Limb (tissue), 2 donors: ENCODE data around the gene ZNF234.
"Not testable (repeated sequence)": the region's sequence is repeated elsewhere in the genome, so short reads cannot be mapped to it uniquely, and the experiment has no call there.

ENCODE experiments used
- DNase-seq, 2 donors: peaks; one replicate each; pipeline ENCODE4 v3.0.0-alpha.2; 2016; ENCODE audit errors: extremely low spot score in 2 of 2

ZNF234 gene

DNA sequence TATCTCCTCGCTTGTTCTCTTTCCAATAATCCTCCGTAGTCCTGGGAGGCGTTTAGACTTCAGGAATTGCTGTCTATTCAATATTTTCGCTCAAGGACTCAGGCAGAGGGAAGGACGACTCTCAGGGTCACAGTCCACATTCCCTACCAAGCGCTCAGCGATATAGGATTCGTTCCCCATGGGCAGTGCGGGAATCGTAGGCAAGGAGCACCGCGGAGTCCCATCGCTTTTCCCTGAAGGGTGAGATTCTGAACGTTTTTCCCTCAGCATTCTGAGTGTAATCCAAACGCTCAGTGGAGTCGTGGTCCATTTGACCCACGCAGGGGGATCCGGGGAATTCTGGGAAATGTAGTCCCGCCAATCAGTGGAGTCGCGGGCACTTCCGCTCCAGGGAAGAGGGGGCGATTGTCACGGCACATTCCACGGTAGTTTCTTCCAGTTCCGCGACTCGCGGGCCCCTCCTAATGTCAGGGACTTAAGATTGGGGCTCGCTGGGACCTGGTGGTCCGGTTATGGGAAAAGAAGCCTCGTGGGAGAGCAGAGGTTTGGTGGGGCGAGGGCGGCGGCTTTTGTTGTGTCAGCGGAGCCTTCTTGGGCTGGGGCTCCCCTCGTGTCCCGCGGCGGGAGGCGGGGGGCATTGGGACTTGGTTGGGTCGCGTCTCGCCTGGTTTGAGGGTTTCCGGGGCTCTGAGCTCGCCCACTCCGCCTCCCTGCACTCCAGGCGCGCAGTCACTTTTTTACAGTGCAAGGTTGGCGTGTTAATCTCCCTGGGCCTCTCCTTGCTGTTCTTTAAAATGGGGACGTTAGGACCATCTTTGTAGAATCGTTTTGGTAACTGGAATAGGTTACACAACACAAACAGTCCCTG, at the start of gene ZNF234:
ZNF234 (plus strand) TSS at position 364 of the 868 bp plus-strand sequence. CDS start 3,079 bp downstream, outside the sequence.
- peak; percentile 87 to 89 for DNase-seq

- DNase-seq: no peak
Observed at GRCh38 chr19:44092108-44092507, 49.2 kb upstream of the ZNF234 start.

DNA sequence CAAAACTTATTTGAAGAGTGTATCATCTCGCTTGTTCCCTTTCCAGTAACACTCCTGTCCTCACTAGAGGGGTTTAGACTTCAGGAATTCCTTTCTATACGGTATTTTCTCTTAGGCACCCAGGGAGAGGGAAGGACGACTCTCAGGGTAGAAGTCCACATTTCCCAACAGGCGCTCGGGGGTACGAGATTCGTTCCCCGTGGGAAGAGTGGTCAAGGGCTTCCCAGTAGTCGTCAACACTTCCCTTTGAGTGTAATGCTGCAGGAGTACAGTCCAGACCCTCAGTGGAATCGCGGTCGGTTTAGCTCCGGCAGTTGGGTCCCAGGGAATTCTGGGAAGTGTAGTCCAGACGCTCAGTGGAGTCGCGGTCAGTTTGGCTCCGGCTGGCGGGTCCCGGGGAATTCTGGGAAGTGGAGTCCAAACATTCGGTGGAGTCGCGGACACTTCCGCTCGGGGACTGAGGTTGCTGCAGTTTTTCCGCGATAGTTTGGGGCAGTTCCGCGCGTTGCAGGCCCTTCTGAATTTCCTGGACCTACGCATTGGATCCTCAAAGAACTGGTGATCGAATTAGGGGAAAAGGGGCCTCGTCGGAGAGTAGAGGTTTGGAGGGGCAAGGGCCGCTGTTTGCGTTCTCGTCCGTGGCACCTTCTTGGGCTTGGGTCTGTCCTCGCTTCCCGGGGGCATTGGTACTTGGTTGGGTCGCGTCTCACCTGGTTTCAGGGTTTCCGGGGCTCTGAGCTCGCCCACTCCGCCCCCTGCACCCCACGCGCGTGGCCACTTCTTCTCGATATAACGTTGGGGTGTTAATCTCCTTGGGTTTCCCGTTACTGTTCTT, 47.2 kb upstream of the ZNF234 start, which contains the start of gene ZNF224:
ZNF224 (plus strand) TSS at position 431 of the 835 bp plus-strand sequence. CDS start 3,513 bp downstream, outside the sequence.
- DNase-seq: peak; percentile 92 to 94

GRCh38 chr19:44107751-44108150, 33.6 kb upstream of the ZNF234 start:
- no peak for DNase-seq

DNA sequence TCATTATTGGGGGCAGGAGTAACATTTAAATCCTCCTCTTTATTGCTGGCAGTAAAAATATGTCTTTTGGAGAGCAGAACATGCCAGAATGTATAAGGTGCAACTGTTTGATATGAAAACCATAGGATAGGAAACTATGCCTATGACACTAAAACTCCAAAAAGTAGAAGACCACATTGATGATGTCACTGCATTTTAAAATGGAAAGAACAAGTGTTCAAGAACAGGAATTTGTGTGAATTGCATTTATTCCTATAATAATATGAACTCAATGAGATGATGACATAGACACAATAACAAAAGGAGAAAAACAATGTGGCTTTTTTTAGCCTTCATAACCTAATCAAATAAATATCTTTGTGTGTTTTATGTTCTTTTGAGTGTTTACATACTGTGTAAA, 31.9 kb upstream of the ZNF234 start:
- no peak for DNase-seq

- peak; percentile 47 to 53 for DNase-seq
Observed at GRCh38 chr19:44111910-44112463, 29.4 kb upstream of the ZNF234 start.

DNA sequence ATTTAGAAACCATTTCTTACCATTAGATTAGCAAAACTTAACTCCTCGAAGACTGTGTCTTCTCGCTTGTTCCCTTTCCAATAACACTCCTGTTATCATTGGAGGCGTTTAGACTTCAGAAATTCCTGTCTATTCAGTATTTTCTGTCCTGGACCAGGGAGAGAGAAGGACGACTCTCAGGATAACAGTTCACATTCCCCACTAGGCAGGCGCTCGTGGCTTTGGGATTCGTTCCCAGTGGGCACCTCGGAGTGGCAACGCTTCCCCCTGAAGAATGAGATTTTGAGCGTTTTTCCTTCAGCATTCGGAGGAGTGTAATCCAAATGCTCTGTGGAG, 28.6 kb upstream of the ZNF234 start:
- no peak for DNase-seq

DNA sequence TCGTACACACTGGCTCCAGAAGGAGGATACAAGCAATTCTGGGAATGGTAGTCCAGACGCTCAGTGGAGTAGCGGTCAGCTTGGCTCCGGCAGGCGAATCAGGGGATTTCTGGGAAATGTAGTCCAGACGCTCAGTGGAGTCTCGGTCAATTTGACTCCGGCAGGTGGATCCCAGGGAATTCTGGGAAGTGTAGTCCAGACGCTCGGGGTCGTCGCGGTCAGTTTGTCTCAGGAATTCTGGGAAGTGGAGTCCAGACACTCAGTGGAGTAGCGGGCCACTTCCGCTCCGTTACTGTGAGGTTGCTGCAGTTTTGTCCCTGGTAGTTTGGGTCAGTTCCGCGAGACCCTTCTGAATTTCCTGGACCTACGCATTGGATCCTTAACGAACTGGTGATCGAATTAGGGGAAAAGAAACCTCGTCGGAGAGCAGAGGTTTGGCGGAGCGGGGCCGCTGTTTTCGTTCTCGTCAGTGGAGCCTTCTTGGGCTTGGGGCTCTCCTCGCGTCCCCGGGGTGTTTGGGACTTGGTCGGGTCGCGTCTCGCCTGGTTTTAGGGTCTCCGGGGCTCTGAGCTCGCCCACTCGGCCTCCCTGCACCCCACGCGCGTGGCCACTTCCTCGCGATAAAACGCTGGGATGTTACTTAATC, 28.1 kb upstream of the ZNF234 start, which contains the start of gene ZNF225:
ZNF225 (plus strand) TSS at position 262 of the 646 bp plus-strand sequence. CDS start 2,429 bp downstream, outside the sequence.
- peak; percentile 94 to 99 for DNase-seq

DNA sequence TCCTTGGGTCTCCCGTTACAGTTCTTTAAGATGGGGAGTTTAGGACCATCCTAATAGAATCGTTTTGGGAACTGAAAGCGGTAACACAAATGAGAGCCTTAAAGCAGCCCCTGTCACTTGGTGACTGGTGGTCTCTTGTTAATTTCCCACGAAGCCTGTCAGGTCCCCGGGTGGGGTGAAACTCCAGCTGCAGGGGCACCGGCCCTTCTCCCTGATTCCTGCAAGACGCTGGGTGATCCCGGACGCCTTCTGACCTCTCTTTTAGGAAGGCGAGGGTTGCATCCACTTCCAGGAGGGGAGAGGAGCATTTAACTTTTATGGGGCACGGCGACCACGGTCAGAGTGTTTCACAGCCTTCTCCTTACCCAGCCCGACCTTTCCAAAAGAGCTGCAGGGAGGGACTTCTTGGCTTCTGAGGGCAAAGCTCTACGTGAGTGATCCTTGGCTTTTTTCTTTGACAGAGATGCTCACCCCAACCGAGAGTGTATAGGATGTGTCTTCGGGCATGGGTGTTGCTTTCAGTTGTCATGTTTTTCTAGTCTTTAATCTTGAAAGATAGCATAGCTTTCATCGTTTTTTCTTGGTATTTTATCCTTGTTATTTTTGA, 27.5 kb upstream of the ZNF234 start:
- DNase-seq: no peak

- not testable (repeated sequence) for DNase-seq
Observed at GRCh38 chr19:44121162-44121561, 20.2 kb upstream of the ZNF234 start.

DNA sequence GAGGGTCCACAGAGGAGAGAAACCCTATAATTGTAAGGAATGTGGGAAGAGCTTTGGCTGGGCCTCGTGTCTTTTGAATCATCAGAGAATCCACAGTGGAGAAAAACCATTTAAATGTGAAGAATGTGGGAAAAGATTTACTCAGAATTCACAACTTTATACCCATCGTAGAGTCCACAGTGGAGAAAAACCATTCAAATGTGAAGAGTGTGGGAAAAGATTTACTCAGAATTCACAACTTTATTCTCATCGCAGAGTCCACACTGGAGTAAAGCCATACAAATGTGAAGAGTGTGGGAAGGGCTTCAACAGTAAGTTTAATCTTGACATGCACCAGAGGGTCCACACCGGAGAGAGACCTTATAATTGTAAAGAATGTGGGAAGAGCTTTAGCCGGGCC, 9.4 kb upstream of the ZNF234 start:
- no peak for DNase-seq

- DNase-seq: no peak
Observed at GRCh38 chr19:44142059-44142433, 692 bp downstream of the ZNF234 start.

- no peak for DNase-seq
Observed at GRCh38 chr19:44149776-44150175, 8.4 kb downstream of the ZNF234 start.

- no peak for DNase-seq
Observed at GRCh38 chr19:44151491-44151890, 10.1 kb downstream of the ZNF234 start.

- DNase-seq: no peak
Observed at GRCh38 chr19:44156475-44156874, 15.1 kb downstream of the ZNF234 start.

- no peak for DNase-seq
Observed at GRCh38 chr19:44163789-44164188, 22.4 kb downstream of the ZNF234 start.

- no peak for DNase-seq
Observed at GRCh38 chr19:44164327-44164672, 22.9 kb downstream of the ZNF234 start.

- peak; percentile 87 to 99 for DNase-seq
Observed at GRCh38 chr19:44164673-44165512, 23.5 kb downstream of the ZNF234 start, which contains the start of gene ZNF226. Gene ZNF226, plus strand, starts transcription at chr19:44165100. Its CDS starts 4,981 bp downstream, at chr19:44170081.

GRCh38 chr19:44170660-44171059, 29.3 kb downstream of the ZNF234 start:
- not testable (repeated sequence) for DNase-seq

DNA sequence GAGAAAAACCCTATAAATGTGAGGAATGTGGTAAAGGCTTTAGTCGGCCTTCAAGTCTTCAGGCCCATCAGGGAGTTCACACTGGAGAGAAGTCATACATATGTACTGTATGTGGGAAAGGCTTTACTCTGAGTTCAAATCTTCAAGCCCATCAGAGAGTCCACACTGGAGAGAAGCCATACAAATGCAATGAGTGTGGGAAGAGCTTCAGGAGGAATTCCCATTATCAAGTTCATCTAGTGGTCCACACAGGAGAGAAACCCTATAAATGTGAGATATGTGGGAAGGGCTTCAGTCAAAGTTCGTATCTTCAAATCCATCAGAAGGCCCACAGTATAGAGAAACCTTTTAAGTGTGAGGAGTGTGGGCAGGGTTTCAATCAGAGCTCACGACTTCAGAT, 35.2 kb downstream of the ZNF234 start:
- no peak for DNase-seq
